Nephron progenitor cell (in vitro differentiated cells): Measurements from ENCODE around the gene IQGAP2.

Source experiments
- DNase-seq: peaks from one replicate; pipeline ENCODE4 v3.0.0; 2021
- H3K27ac Mint-ChIP-seq: 2 replicates; pipeline ENCODE4 v1.8.0; 2021; ENCODE audit warnings: mild to moderate bottlenecking, moderate library complexity, mixed read lengths
- H3K27me3 Mint-ChIP-seq: 2 replicates; pipeline ENCODE4 v1.8.0; 2021; ENCODE audit warnings: mild to moderate bottlenecking, low read depth, mixed read lengths; ENCODE audit not compliant: poor library complexity
- H3K36me3 Mint-ChIP-seq: 2 replicates; pipeline ENCODE4 v1.8.0; 2021; ENCODE audit warnings: low read depth, mixed read lengths
- H3K4me1 Mint-ChIP-seq: 2 replicates; pipeline ENCODE4 v1.8.0; 2021; ENCODE audit warnings: mixed read lengths
- H3K4me3 Mint-ChIP-seq: 2 replicates; pipeline ENCODE4 v1.8.0; 2021; ENCODE audit warnings: mild to moderate bottlenecking, moderate library complexity, mixed read lengths
- H3K9me3 Mint-ChIP-seq: 2 replicates; pipeline ENCODE4 v1.8.0; 2021; ENCODE audit warnings: mild to moderate bottlenecking, moderate library complexity, mixed read lengths
- CTCF ChIP-seq: fragments of 200-600 bp; sonication (generic); IDR thresholded peaks from 2 replicates; pipeline ENCODE4 v1.5.0; 2021; ENCODE audit warnings: antibody characterized with exemption

The IQGAP2 gene

GRCh38 chr5:76393035-76393680, 9.9 kb upstream of the IQGAP2 start:
- H3K9me3 Mint-ChIP-seq: no peaks in the 10 kb centered on the region
- DNase-seq: no peak
- no peaks in the 10 kb centered on the region for H3K36me3 Mint-ChIP-seq
- peaks cover 44% of the 10 kb centered on the region for H3K4me1 Mint-ChIP-seq
- no peak for TF ChIP-seq CTCF
- no peak overlapping the region for H3K27ac Mint-ChIP-seq
- H3K27me3 Mint-ChIP-seq: peaks cover 10% of the 10 kb centered on the region
- no peak overlapping the region for H3K4me3 Mint-ChIP-seq

- Mint-ChIP-seq H3K4me3 (no peak overlapping the region), H3K4me1 (peaks cover 29% of the 10 kb centered on the region), H3K27ac (no peak overlapping the region), H3K36me3 (no peaks in the 10 kb centered on the region), H3K9me3 (no peaks in the 10 kb centered on the region), H3K27me3 (peaks cover 11% of the 10 kb centered on the region)
- no peak for DNase-seq
- TF ChIP-seq CTCF: no peak
Measured at GRCh38 chr5:76397200-76397599, 5.9 kb upstream of the IQGAP2 start.

- no peak overlapping the region for H3K4me3 Mint-ChIP-seq
- peaks cover 24% of the 10 kb centered on the region for H3K4me1 Mint-ChIP-seq
- TF ChIP-seq CTCF: no peak
- H3K27me3 Mint-ChIP-seq: peaks cover 14% of the 10 kb centered on the region
- no peaks in the 10 kb centered on the region for H3K9me3 Mint-ChIP-seq
- H3K27ac Mint-ChIP-seq: no peak overlapping the region
- no peaks in the 10 kb centered on the region for H3K36me3 Mint-ChIP-seq
- no peak for DNase-seq
Measured at GRCh38 chr5:76399268-76399667, 3.8 kb upstream of the IQGAP2 start.

GRCh38 chr5:76400466-76400865, 2.6 kb upstream of the IQGAP2 start:
- TF ChIP-seq CTCF: no peak
- H3K4me1 Mint-ChIP-seq: peaks cover 30% of the 10 kb centered on the region
- no peak overlapping the region for H3K4me3 Mint-ChIP-seq
- H3K27ac Mint-ChIP-seq: no peak overlapping the region
- no peak for DNase-seq
- peaks cover 11% of the 10 kb centered on the region for H3K27me3 Mint-ChIP-seq
- no peaks in the 10 kb centered on the region for H3K9me3 Mint-ChIP-seq
- H3K36me3 Mint-ChIP-seq: no peaks in the 10 kb centered on the region

GRCh38 chr5:76401801-76402250, 1.3 kb upstream of the IQGAP2 start:
- H3K27me3 Mint-ChIP-seq: peaks cover 8% of the 10 kb centered on the region
- TF ChIP-seq CTCF: no peak
- H3K4me3 Mint-ChIP-seq: peak overlapping the region; percentile 98
- H3K36me3 Mint-ChIP-seq: no peaks in the 10 kb centered on the region
- peaks cover 44% of the 10 kb centered on the region for H3K4me1 Mint-ChIP-seq
- H3K9me3 Mint-ChIP-seq: no peaks in the 10 kb centered on the region
- no peak for DNase-seq
- H3K27ac Mint-ChIP-seq: no peak overlapping the region

- no peaks in the 10 kb centered on the region for H3K9me3 Mint-ChIP-seq
- peak overlapping the region; percentile 98 for H3K4me3 Mint-ChIP-seq
- H3K36me3 Mint-ChIP-seq: no peaks in the 10 kb centered on the region
- peak; percentile 62 for DNase-seq
- peaks cover 45% of the 10 kb centered on the region for H3K4me1 Mint-ChIP-seq
- peak overlapping the region; percentile 98 for H3K27ac Mint-ChIP-seq
- H3K27me3 Mint-ChIP-seq: peaks cover 8% of the 10 kb centered on the region
- no peak for TF ChIP-seq CTCF
Measured at GRCh38 chr5:76402251-76402885, 717 bp upstream of the IQGAP2 start.
